Testis (tissue), 3 donors: Measurements from ENCODE around the gene LRRC72. TPM values are rescaled to one million over a fixed set of nuclear protein-coding genes. Genes with fewer than 3 reads are reported as not detected.

Experiments used
- DNase-seq: peaks from one replicate; pipeline ENCODE4 v3.0.0-alpha.2; 2019
- H3K27ac ChIP-seq, 2 donors: fragments of 200-600 bp; sonication (generic); one replicate each; pipeline ENCODE4 v1.5.1; 2019
- H3K27me3 ChIP-seq: fragments of 200-600 bp; sonication (generic); one replicate; pipeline ENCODE4 v1.5.1; 2019
- H3K36me3 ChIP-seq: fragments of 200-600 bp; sonication (generic); one replicate; pipeline ENCODE4 v1.5.1; 2017; ENCODE audit warnings: low read depth; ENCODE audit errors: missing control alignments
- H3K4me1 ChIP-seq: fragments of 200-600 bp; sonication (generic); one replicate; pipeline ENCODE4 v1.5.1; 2019
- H3K4me3 ChIP-seq, 2 donors: fragments of 200-600 bp; sonication (generic); one replicate each; pipeline ENCODE4 v1.5.1; 2017 to 2019
- H3K9me3 ChIP-seq: fragments of 200-600 bp; sonication (generic); one replicate; pipeline ENCODE4 v1.5.1; 2017
- CTCF ChIP-seq, 3 experiments: fragments of 450-650 bp in 2 of 3; fragments of 200-600 bp in 1 of 3; sonication (generic) in 1 of 3; IDR thresholded peaks; one replicate each; pipeline ENCODE4 v1.5.1; 2016 to 2019; ENCODE audit warnings: antibody characterized with exemption in 3 of 3, mild to moderate bottlenecking in 2 of 3, moderate library complexity in 1 of 3
- POLR2A ChIP-seq: fragments of 450-650 bp; IDR thresholded peaks from one replicate; pipeline ENCODE4 v1.6.1; 2017; ENCODE audit warnings: antibody characterized with exemption, mild to moderate bottlenecking, moderate library complexity
- WGBS, 2 donors: methylation state at CpG; one replicate each; pipeline ENCODE4 v1.1.5; 2018; 5-methylcytosine and 5-hydroxymethylcytosine counted together
- intact Hi-C: fragments of 100-400 bp; cut with DNase I; formaldehyde crosslinking; loops from one replicate; pipeline ENCODE4 v1.15.1; 2023; ENCODE audit warnings: low total_unique reads
- polyA plus RNA-seq: library from polyadenylated mRNA; stranded (reverse); fragments of 350-450 nt; fragmentation: Illumina TruSeq; extraction: RNeasy Lipid Tissue Mini Kit (QIAGEN cat#74804); gene quantifications from one replicate; pipeline ENCODE4 v1.2.3, GENCODE V29; 2014; ENCODE audit warnings: low read depth, low replicate concordance; ENCODE audit not compliant: insufficient read depth
- total RNA-seq, 2 donors: library from RNA; depleted of rRNA; stranded (reverse); fragments of >200 nt; gene quantifications; one replicate each; pipeline ENCODE4 v1.2.3, GENCODE V29; 2016

Gene LRRC72
- total and polyA plus RNA-seq, 3 donors from 2014 or later, result 0.79 to 8.6 (median 0.81) TPM

GRCh38 chr7:16543456-16543855 lies 16.8 kb downstream of the LRRC72 start:
- intact Hi-C loops, result no loop called here
- no peaks in the 10 kb centered on the region for H3K27me3 ChIP-seq
- H3K36me3 ChIP-seq, result no peaks in the 10 kb centered on the region
- H3K4me3 ChIP-seq, result no peak overlapping the region
- no peak for DNase-seq
- no peak for TF ChIP-seq CTCF (IDR thresholded peaks at IDR 0.05)
- TF ChIP-seq POLR2A, result no peak
- H3K9me3 ChIP-seq, result no peaks in the 10 kb centered on the region
- H3K4me1 ChIP-seq, result no peaks in the 10 kb centered on the region
- no peak overlapping the region for H3K27ac ChIP-seq
- WGBS, 2 donors, result 73 to 84% methylated on average over 2 of the region's 2 CpGs

GRCh38 chr7:16546921-16547505 lies 20.4 kb downstream of the LRRC72 start:
- intact Hi-C loops, result no loop called here
- 87 to 100% methylated on average over 1 to 7 of the region's 7 CpGs for WGBS, 2 donors
- Histone ChIP-seq H3K27me3 (no peaks in the 10 kb centered on the region), H3K9me3 (no peaks in the 10 kb centered on the region), H3K4me3 (no peak overlapping the region), H3K4me1 (no peaks in the 10 kb centered on the region), H3K27ac (no peak overlapping the region), H3K36me3 (no peaks in the 10 kb centered on the region)
- TF ChIP-seq CTCF (IDR thresholded peaks at IDR 0.05) (no peak), POLR2A (no peak)
- DNase-seq, result no peak

GRCh38 chr7:16548428-16548827 lies 21.8 kb downstream of the LRRC72 start:
- no peak for DNase-seq
- Histone ChIP-seq H3K4me1 (no peaks in the 10 kb centered on the region), H3K36me3 (no peaks in the 10 kb centered on the region), H3K4me3 (no peak overlapping the region), H3K9me3 (no peaks in the 10 kb centered on the region), H3K27ac (no peak overlapping the region), H3K27me3 (no peaks in the 10 kb centered on the region)
- TF ChIP-seq POLR2A (no peak), CTCF (IDR thresholded peaks at IDR 0.05) (no peak)
- 70 to 85% methylated on average over 2 of the region's 2 CpGs for WGBS, 2 donors
- intact Hi-C loops, result no loop called here

GRCh38 chr7:16550671-16551070 lies 24.0 kb downstream of the LRRC72 start:
- Histone ChIP-seq H3K4me1 (no peaks in the 10 kb centered on the region), H3K36me3 (no peaks in the 10 kb centered on the region), H3K4me3 (no peak overlapping the region), H3K27ac (no peak overlapping the region), H3K27me3 (no peaks in the 10 kb centered on the region), H3K9me3 (no peaks in the 10 kb centered on the region)
- intact Hi-C loops, result no loop called here
- no peak for DNase-seq
- 83 to 92% methylated on average over 1 of the region's 1 CpG for WGBS, 2 donors
- no peak for TF ChIP-seq CTCF (IDR thresholded peaks at IDR 0.05)
- TF ChIP-seq POLR2A, result no peak

GRCh38 chr7:16554518-16555236 lies 28.1 kb downstream of the LRRC72 start:
- Histone ChIP-seq H3K27ac (no peak overlapping the region), H3K4me3 (no peak overlapping the region), H3K27me3 (no peaks in the 10 kb centered on the region), H3K9me3 (no peaks in the 10 kb centered on the region), H3K4me1 (no peaks in the 10 kb centered on the region), H3K36me3 (no peaks in the 10 kb centered on the region)
- no peak for DNase-seq
- TF ChIP-seq POLR2A, result no peak
- no peak for TF ChIP-seq CTCF (IDR thresholded peaks at IDR 0.05)
- 64 to 65% methylated on average over 10 of the region's 10 CpGs for WGBS, 2 donors
- intact Hi-C loops, result no loop called here
